ENCODE data around the gene DMWD.
A peak's percentile ranks its signal among the peaks of the same experiment; 100 is the strongest.

DMWD gene

GRCh38 chr19:45785781-45786532, 6.7 kb downstream of the DMWD start:
- DNase-seq = no peak

DNA sequence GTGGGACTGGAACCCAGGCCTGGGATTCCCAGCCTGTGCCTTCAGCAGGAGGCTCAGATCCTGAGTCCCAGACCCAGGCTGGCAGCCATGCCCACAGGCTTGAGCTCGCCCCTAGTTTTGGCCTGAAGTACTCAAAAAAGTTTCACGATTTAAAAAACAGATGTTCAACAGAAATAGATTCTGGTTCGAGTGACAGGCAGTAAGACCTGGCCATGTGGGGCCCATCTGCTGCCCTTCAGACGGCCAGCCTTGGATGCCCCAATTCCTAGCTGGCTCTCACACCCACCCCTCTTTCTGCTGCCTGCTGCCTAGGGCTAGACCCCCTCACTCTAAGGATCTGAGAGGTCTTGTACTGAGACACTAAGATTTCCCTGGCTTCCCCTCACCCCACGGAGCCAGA, 7.5 kb downstream of the DMWD start:
- DNase-seq = no peak

- DNase-seq = no peak
Observed at GRCh38 chr19:45784096-45784495, 8.5 kb downstream of the DMWD start.

GRCh38 chr19:45782820-45783785, 9.5 kb downstream of the DMWD start:
- no peak for DNase-seq

DNA sequence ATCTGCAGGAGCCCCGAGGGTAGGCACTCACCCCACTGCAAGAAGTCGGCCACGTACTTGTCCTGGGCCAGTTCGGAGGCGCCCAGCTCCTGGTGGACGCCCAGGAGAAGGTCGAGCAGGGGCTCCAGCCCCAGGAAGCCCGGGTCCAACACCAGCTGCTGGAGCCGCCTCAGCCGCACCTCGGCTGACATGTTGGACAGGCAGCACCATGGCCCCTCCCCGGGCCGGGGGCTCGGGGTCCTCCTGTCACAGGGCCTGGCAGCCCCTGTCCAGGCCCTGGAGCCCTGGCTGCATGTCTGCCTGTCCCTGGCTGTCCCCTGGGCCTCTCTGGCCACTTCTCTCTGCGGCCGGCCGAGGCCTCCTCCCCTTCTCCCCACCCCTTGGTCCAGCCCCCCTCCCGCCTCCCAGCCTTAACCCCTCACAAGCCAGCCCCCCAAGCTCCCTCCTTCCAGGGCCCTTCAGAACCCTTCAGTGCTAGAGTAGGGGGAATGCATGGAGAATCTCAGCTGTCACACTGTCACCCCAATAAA, 10.4 kb downstream of the DMWD start, which contains the start of gene DMPK:
Gene DMPK, minus strand, starts transcription at position 329 of the 530 bp plus-strand sequence. Its CDS starts 138 bp downstream, at position 191.
- DNase-seq = peak in 1 of 2 experiments; percentile 39

DNA sequence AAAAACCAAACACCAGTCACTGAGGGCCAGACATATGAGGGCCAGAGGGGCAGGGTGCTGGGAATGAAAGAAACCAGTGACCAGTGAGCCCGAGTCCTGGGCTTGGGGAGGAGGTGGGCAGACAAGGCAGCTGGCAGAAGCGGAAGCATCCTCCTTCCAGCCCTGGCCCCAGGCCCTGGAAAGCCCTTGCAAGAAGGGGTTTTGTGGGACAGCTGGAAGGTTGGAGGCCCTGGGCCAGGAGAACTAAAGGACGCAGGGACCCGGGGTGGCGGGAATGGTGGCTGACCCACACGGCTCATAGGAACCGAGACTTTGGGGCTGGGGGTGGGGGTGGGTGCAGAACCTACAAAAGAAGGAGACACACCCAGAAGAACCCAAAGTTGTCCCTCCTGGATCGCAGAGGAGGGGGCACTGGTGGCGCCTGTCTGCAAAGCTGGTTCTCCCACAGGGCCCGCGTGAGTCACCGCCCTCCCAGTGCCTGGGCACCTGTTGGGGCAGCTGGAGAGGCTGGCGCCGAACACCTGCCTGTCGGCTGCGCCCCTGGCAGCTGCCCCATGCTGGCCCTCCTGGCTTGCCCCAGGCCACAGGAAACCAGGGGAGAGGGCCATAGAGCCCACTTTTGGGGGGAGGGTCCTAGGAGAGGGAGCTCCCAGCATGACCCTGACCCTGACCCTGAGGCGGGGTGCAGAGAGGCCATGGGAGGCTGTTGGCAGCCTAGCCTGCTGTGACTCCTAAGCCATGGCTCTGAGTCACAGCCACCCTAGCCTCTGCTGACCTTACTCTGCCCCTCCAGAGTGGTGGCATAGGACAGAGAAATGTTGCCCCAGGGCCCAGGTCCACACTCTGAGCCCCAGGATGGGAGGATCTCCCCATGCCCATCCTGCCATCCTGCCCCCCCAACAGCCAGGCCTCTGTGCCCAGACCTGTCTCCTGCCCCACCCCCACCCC, 11.2 kb downstream of the DMWD start:
- peak in 1 of 2 experiments; percentile 74 for DNase-seq

DNA sequence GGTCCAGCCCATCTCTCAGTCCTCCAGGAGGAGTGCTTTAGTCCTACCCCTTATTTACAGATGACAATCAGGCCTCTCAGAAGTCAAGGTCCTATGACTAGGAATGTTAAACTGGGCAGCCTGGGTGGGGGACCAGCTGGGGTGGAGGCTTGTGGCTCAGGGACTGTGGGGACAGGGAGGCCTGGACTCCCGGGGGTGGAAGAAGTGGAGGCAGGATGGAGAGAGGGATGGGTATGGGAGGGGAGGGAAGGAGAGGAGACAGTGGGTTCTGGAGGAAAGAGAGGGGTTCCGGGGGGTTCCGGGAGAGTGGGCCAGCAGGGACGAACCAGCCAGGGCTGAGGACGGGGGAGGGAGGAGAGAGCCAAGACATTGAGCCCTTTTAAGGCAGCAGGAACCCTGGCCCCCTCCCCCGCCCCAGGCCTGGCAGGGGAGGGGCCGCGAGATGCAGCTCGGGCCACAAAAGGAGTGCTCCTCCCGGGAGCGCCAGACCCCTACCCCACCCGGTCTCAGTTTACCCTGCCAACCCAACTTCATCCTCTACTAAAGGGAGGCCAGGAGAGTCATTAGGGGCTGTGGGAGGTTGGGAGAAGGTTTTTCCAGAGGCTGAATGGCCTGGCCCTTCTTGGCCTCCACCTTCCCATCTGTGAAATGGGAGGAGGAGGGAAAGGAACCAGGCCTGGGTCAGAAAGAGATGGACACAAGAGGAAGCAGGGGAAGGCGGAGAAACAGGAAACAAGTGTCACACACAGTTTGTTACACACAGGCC, 12.0 kb downstream of the DMWD start:
- no peak for DNase-seq

GRCh38 chr19:45780146-45780447, 12.5 kb downstream of the DMWD start:
- peak in 1 of 2 experiments; percentile 39 for DNase-seq

- DNase-seq = peak; percentile 80 to 95
Observed at GRCh38 chr19:45779231-45780145, 13.2 kb downstream of the DMWD start.

GRCh38 chr19:45778010-45778661, 14.5 kb downstream of the DMWD start:
- DNase-seq = no peak

DNA sequence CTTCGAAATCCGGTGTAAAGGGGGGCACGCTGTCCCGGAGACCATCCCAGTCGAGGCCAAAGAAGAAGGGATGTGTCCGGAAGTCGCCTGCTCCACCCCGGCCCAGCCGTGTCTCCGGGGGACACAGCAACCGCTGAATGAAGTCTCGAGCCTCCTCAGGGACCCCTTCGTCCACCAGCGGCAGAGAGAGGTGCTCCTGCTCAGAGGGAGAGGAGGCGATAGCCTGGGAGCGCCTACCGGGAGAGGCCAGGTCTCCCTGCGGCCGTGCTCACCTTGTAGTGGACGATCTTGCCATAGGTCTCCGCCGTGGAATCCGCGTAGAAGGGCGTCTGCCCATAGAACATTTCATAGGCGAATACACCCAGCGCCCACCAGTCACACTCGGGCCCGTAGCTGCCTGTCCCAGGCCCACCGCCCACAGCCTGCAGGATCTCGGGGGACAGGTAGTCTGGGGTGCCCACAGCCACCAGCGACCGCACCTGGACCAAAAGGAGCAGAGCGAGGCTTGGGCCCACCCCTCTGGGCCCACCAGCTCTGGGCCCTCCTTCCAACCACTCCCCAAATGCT, 15.2 kb downstream of the DMWD start:
- DNase-seq = no peak

DNA sequence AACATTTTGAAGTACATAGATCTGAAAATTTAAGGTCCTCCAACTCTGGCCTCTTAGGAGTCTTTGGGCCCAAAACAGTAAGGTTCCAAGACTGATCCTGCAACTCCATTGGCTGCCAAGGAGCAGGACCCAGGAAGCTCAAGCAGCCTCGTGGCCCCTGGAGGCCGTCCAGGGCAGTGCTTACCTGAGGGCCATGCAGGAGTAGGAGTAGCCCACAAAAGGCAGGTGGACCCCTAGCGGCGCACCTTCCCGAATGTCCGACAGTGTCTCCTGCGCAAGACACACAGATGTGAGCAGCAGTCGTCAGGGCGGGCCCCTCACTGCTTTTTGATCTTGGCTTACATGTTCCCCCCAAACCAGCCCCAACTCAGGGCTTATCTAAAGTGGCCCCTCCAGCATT, 17.9 kb downstream of the DMWD start:
- no peak for DNase-seq

DNA sequence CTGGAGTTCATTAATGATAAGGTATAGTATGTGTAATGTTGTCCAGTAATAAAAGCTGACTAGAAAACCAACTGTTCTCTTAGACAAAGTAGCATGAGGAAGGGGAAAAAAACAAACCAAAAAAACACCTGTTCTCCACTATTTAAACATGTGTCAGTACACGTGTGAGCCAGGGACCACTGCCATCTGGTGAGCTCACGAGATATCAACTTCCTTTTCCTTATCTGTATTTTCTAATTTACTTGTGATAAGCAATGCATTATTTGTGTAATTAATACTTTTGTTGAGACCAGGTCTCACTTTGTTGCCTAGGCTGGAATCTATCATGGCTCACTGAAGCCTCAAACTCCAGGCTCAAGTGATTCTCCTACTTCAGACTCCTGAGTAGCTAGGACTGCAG, 19.3 kb downstream of the DMWD start:
- no peak for DNase-seq

DNA sequence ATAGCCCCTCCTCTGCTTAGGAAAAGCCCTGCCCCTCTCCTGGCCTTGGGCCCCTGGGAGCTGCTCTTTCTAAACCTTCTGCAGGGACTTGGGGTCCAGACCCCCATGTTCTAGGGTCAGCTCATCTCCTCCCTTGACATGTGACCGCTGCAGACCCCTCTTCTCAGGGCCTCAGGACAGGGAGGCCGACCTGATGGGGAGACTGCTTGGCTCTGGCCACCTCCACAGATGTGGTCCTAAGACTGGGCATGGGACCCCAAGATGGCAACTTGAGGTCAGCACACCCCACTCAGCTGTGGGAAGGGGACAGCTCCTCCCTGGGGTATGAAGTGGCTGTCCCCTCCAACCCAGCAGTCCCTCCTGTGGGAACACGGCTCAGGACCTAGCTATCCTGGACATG, 19.7 kb downstream of the DMWD start:
- no peak for DNase-seq

- DNase-seq = no peak
Observed at GRCh38 chr19:45772130-45772840, 20.4 kb downstream of the DMWD start.

DNA sequence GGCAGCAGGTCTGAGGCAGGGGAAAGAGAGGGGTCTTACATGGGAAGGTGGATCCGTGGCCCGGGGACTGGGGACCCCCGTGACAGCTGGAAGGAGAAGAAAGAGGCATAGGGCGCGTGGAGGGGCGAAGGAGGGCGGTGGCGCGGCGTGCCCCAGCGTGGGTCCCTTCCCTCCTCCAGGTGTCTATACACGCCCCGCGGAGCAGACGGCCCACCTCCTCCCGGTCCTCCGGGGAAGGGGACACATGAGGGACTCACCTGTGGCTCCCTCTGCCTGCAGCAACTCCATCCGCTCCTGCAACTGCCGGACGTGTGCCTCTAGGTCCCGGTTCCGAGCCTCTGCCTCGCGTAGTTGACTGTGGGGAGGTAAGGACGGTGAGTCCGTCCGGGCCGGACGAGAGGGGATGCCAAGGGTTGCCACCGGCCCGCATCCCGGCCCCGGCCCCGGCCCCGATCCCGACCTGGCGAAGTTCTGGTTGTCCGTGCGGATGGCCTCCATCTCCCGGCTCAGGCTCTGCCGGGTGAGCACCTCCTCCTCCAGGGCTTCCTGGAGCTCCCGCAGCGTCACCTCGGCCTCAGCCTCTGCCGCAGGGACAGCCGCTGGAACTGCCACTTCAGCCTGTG, 21.2 kb downstream of the DMWD start:
- DNase-seq = no peak

GRCh38 chr19:45770192-45771101, 22.2 kb downstream of the DMWD start:
- DNase-seq = peak; percentile 96 to 99
